Lower lobe of right lung (tissue), 2 donors: ENCODE data around the gene TMEM97. TPM values are rescaled to one million over a fixed set of nuclear protein-coding genes. Genes with fewer than 3 reads are reported as not detected.
"Not testable (repeated sequence)": the region's sequence is repeated elsewhere in the genome, so short reads cannot be mapped to it uniquely, and the experiment has no call there.

Experiments
- ATAC-seq, 2 donors: fragments of 200-7000 bp; cut with Tn5 transposase; one replicate each; pipeline ENCODE4 v1.9.1; 2020 to 2022; ENCODE audit warnings: mild to moderate bottlenecking in 2 of 2, moderate library complexity in 2 of 2
- DNase-seq: peaks from one replicate; pipeline ENCODE4 v3.0.0-alpha.2; 2020
- H3K27ac ChIP-seq: fragments of 200-600 bp; one replicate; pipeline ENCODE4 v1.8.0; 2022
- H3K27me3 ChIP-seq: fragments of 200-600 bp; one replicate; pipeline ENCODE4 v1.8.0; 2022; ENCODE audit warnings: low read depth
- H3K36me3 ChIP-seq: fragments of 200-600 bp; one replicate; pipeline ENCODE4 v1.8.0; 2022; ENCODE audit warnings: mild to moderate bottlenecking
- H3K4me1 ChIP-seq: fragments of 200-600 bp; one replicate; pipeline ENCODE4 v1.8.0; 2022
- H3K4me3 ChIP-seq: fragments of 200-600 bp; one replicate; pipeline ENCODE4 v1.8.0; 2022; ENCODE audit warnings: mild to moderate bottlenecking
- H3K9me3 ChIP-seq: fragments of 200-600 bp; one replicate; pipeline ENCODE4 v1.8.0; 2022
- intact Hi-C: fragments of 100-400 bp; cut with DNase I; formaldehyde crosslinking; loops from one replicate; pipeline ENCODE4 v1.11.0; 2022
- total RNA-seq: library from RNA; stranded (reverse); fragmentation: NEBNext Ultra II Directional; extraction: Animal tissue kit (Norgen Biotek cat#: 25700); gene quantifications from one replicate; pipeline ENCODE4 v1.2.1, GENCODE V29; 2021
- TF ChIP-seq, protein P1 (sequence below): fragments of 200-600 bp; IDR thresholded peaks from one replicate; pipeline ENCODE4 v1.8.0; 2022; ENCODE audit warnings: antibody characterized with exemption, mild to moderate bottlenecking
- donor health status: DM: no; HTN: yes; CAD: no; lungs with severe emphysema.

Gene TMEM97
- total RNA-seq, 1 donor from 2014 or later = 51.5 TPM

- peaks cover 56% of the 10 kb centered on the region for H3K4me1 ChIP-seq
- H3K4me3 ChIP-seq = peak within 1 kb of the TSS; percentile 97
- no peaks in the 10 kb centered on the region for H3K27me3 ChIP-seq
- H3K27ac ChIP-seq = peak within 1 kb of the TSS; percentile 99
- intact Hi-C loops = no loop called here
- H3K9me3 ChIP-seq = no peaks in the 10 kb centered on the region
- TF ChIP-seq, protein P1, sequence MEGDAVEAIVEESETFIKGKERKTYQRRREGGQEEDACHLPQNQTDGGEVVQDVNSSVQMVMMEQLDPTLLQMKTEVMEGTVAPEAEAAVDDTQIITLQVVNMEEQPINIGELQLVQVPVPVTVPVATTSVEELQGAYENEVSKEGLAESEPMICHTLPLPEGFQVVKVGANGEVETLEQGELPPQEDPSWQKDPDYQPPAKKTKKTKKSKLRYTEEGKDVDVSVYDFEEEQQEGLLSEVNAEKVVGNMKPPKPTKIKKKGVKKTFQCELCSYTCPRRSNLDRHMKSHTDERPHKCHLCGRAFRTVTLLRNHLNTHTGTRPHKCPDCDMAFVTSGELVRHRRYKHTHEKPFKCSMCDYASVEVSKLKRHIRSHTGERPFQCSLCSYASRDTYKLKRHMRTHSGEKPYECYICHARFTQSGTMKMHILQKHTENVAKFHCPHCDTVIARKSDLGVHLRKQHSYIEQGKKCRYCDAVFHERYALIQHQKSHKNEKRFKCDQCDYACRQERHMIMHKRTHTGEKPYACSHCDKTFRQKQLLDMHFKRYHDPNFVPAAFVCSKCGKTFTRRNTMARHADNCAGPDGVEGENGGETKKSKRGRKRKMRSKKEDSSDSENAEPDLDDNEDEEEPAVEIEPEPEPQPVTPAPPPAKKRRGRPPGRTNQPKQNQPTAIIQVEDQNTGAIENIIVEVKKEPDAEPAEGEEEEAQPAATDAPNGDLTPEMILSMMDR = no peak
- peaks cover 31% of the 10 kb centered on the region for H3K36me3 ChIP-seq
- peak; percentile 99 for DNase-seq
- ATAC-seq = peak; percentile 96 to 98
Observed at GRCh38 chr17:28335201-28335958, 16.4 kb downstream of the TMEM97 start, which contains the start of the genes IFT20 and TNFAIP1. TSS of gene IFT20 (minus strand) at chr17:28335472. CDS start at chr17:28331985, 3,487 bp downstream. TSS of gene TNFAIP1 (plus strand) at chr17:28335761. CDS start at chr17:28339522, 3,761 bp downstream.

- DNase-seq = no peak
- no peaks in the 10 kb centered on the region for H3K27me3 ChIP-seq
- no peaks in the 10 kb centered on the region for H3K9me3 ChIP-seq
- peaks cover 56% of the 10 kb centered on the region for H3K4me1 ChIP-seq
- H3K27ac ChIP-seq = peak overlapping the region; percentile 99
- intact Hi-C loops = no loop called here
- TF ChIP-seq, protein P1 = no peak
- peak overlapping the region; percentile 97 for H3K4me3 ChIP-seq
- ATAC-seq = peak; percentile 39 to 72
- peaks cover 31% of the 10 kb centered on the region for H3K36me3 ChIP-seq
Observed at GRCh38 chr17:28335959-28336871, 17.2 kb downstream of the TMEM97 start.

DNA sequence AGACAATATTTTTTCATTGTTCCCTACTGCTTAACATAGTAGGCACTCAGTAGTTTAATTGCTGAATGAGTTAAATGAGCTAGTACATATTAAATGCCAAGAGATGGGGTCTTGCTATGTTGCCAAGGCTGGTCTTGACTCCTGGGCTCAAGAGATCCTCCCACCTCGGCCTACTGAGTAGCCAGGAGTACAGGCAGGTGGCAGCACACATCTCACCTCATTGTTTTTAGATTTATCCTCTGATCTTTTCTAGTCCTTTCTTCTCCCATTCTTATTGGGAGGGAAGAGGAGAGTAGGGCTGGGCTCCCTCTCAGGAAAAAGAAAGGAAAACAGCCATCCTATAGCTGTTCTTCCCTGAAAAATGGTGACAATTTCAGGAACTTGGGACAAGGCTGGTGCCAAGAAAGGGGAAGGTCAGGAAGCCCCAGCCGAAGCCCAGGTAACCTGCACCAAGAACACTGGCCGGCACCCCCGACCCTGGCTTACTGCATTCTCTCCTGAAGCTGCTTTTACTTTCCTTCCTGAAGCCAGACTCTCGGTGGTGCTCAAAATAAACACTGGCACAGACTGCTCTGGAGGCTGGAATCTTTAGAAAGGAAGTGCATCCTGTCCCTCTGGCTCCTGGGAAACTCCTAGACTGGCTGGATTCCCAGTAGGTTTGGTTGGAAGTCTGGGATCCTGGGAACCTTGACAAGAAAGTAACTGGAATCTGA is 19.2 kb downstream of the TMEM97 start:
- DNase-seq = no peak
- Histone ChIP-seq H3K27me3 (no peaks in the 10 kb centered on the region), H3K4me3 (peak overlapping the region; percentile 2), H3K36me3 (peaks cover 39% of the 10 kb centered on the region), H3K9me3 (no peaks in the 10 kb centered on the region), H3K27ac (peak overlapping the region; percentile 99), H3K4me1 (peaks cover 54% of the 10 kb centered on the region)
- ATAC-seq = no peak
- TF ChIP-seq, protein P1 = no peak
- intact Hi-C loops = no loop called here

- H3K9me3 ChIP-seq, H3K27me3 ChIP-seq, ATAC-seq, DNase-seq, intact Hi-C loops, H3K4me3 ChIP-seq: not testable (repeated sequence)
- peaks cover 45% of the 10 kb centered on the region for H3K36me3 ChIP-seq
- peaks cover 49% of the 10 kb centered on the region for H3K4me1 ChIP-seq
- H3K27ac ChIP-seq = peak overlapping the region; percentile 51
Observed at GRCh38 chr17:28338769-28339212, 19.8 kb downstream of the TMEM97 start.

GRCh38 chr17:28339431-28339830 is 20.4 kb downstream of the TMEM97 start:
- ATAC-seq (no peak), DNase-seq (no peak)
- TF ChIP-seq, protein P1 = no peak
- intact Hi-C loops = no loop called here
- no peak overlapping the region for H3K27ac ChIP-seq
- H3K36me3 ChIP-seq = peaks cover 52% of the 10 kb centered on the region
- H3K4me1 ChIP-seq = peaks cover 42% of the 10 kb centered on the region
- no peaks in the 10 kb centered on the region for H3K27me3 ChIP-seq
- H3K4me3 ChIP-seq = no peak overlapping the region
- no peaks in the 10 kb centered on the region for H3K9me3 ChIP-seq
